ENCODE data around the gene PTGFR.

PTGFR gene

GRCh38 chr1:78535286-78535685 lies 44.5 kb downstream of the PTGFR start:
- Histone ChIP-seq H3K9me3 (no peaks in the 10 kb centered on the region), H3K36me3 (no peaks in the 10 kb centered on the region), H3K27ac (no peak overlapping the region), H3K4me1 (ENCODE audit: control insufficient read depth in 1 of 2, insufficient read depth in 1 of 2, low read depth in 1 of 2, low read length in 1 of 2) (no peaks in the 10 kb centered on the region), H3K27me3 (no peaks in the 10 kb centered on the region), H3K4me3 (ENCODE audit: low read depth in 1 of 2, low read length in 1 of 2) (no peak overlapping the region)
- TF ChIP-seq CTCF (IDR thresholded peaks at IDR 0.05) = no peak

- Histone ChIP-seq H3K9me3 (no peaks in the 10 kb centered on the region), H3K4me3 (ENCODE audit: low read depth in 1 of 2, low read length in 1 of 2) (no peak overlapping the region), H3K27me3 (no peaks in the 10 kb centered on the region), H3K36me3 (no peaks in the 10 kb centered on the region), H3K27ac (no peak overlapping the region), H3K4me1 (ENCODE audit: control insufficient read depth in 1 of 2, insufficient read depth in 1 of 2, low read depth in 1 of 2, low read length in 1 of 2) (no peaks in the 10 kb centered on the region)
- TF ChIP-seq CTCF (IDR thresholded peaks at IDR 0.05) = no peak
These were observed 45.7 kb downstream of the PTGFR start for GRCh38 chr1:78536427-78536826.

- no peaks in the 10 kb centered on the region for H3K9me3 ChIP-seq
- TF ChIP-seq CTCF (IDR thresholded peaks at IDR 0.05) = no peak
- no peaks in the 10 kb centered on the region for H3K4me1 ChIP-seq (ENCODE audit: control insufficient read depth in 1 of 2, insufficient read depth in 1 of 2, low read depth in 1 of 2, low read length in 1 of 2)
These were observed 49.3 kb downstream of the PTGFR start for GRCh38 chr1:78540048-78540447.

GRCh38 chr1:78541479-78541878 lies 50.7 kb downstream of the PTGFR start:
- no peak overlapping the region for H3K27ac ChIP-seq
- no peak overlapping the region for H3K4me3 ChIP-seq (ENCODE audit: low read depth in 1 of 2, low read length in 1 of 2)
- H3K27me3 ChIP-seq = no peaks in the 10 kb centered on the region
- no peaks in the 10 kb centered on the region for H3K4me1 ChIP-seq (ENCODE audit: control insufficient read depth in 1 of 2, insufficient read depth in 1 of 2, low read depth in 1 of 2, low read length in 1 of 2)
- no peak for TF ChIP-seq CTCF (IDR thresholded peaks at IDR 0.05)
- H3K9me3 ChIP-seq = no peaks in the 10 kb centered on the region
- H3K36me3 ChIP-seq = no peaks in the 10 kb centered on the region

More at GRCh38 chr1:78540048-78540447, 49.3 kb downstream of the PTGFR start:
- Histone ChIP-seq H3K27me3 (no peaks in the 10 kb centered on the region), H3K4me3 (ENCODE audit: low read depth in 1 of 2, low read length in 1 of 2) (no peak overlapping the region), H3K36me3 (no peaks in the 10 kb centered on the region), H3K27ac (no peak overlapping the region)

- no peaks in the 10 kb centered on the region for H3K4me1 ChIP-seq (ENCODE audit: control insufficient read depth in 1 of 2, insufficient read depth in 1 of 2, low read depth in 1 of 2, low read length in 1 of 2)
- H3K27ac ChIP-seq = no peak overlapping the region
- no peaks in the 10 kb centered on the region for H3K27me3 ChIP-seq
- H3K36me3 ChIP-seq = no peaks in the 10 kb centered on the region
- TF ChIP-seq CTCF (IDR thresholded peaks at IDR 0.05) = no peak
- no peaks in the 10 kb centered on the region for H3K9me3 ChIP-seq
- H3K4me3 ChIP-seq (ENCODE audit: low read depth in 1 of 2, low read length in 1 of 2) = no peak overlapping the region
These were observed 53.3 kb downstream of the PTGFR start for GRCh38 chr1:78543941-78544643.

All from neutrophil (primary cell).